GM18526 (cell line): ENCODE results near the gene SPSB3.

ENCODE experiments used
- POLR2A ChIP-seq: IDR thresholded peaks from 3 replicates; pipeline ENCODE4 v1.6.1; 2011; ENCODE audit not compliant: insufficient read length; ENCODE audit errors: extremely low read depth

The SPSB3 gene

DNA sequence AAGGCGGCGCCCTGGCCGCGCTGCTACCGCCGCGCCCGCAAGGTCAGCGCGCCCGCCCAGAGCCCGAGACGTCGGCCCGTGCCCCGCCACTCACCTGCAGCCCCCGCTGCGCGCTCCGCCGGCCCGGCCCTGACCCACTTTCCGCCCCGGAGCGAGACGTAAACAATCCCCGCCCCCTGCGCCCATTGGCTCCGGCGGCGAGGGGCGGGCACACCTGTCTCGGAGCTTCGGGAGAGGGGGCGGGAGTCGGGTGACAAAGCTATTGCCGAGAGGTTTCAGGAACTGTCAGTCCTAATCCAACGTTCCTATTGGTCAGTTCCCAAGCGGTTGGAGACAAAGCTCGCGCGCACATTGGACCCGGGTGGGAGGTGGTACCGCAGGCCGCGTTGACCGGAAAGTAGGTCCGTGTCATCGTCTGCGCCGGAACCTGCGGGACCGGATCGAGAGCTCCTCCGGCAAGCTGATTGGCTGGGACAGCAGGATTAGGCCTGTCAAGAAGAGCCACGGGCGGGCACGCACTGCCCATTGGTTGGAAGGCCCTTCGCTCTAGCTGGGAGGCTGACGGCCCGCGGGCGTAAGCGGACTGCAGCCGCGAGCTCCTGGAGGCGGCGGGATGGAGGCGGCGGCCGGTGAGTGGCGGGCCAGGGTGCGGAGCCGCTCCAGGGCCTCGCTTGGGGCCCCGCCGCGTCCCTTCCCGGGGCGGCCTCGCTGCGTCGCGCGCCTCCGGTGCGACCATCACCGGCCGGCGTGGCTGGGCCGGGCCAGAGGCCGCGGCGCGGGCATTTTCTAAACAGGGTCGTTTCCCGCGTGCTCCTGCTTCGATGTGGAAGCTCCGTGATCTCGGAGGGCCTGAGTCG is at the start of gene SPSB3, which contains the start of gene NUBP2:
TSS of gene SPSB3 (minus strand) at position 164 of the 857 bp plus-strand sequence. CDS start 1,088 bp downstream, outside the sequence.
TSS of gene NUBP2 (plus strand) at position 553 of the 857 bp plus-strand sequence. CDS start at position 614, 61 bp downstream.
- TF ChIP-seq POLR2A = peak; percentile 70

- no peak for TF ChIP-seq POLR2A
Observed at GRCh38 chr16:1831186-1832075, 49.1 kb upstream of the SPSB3 start.

- no peak for TF ChIP-seq POLR2A
Observed at GRCh38 chr16:1830213-1830612, 47.8 kb upstream of the SPSB3 start.

DNA sequence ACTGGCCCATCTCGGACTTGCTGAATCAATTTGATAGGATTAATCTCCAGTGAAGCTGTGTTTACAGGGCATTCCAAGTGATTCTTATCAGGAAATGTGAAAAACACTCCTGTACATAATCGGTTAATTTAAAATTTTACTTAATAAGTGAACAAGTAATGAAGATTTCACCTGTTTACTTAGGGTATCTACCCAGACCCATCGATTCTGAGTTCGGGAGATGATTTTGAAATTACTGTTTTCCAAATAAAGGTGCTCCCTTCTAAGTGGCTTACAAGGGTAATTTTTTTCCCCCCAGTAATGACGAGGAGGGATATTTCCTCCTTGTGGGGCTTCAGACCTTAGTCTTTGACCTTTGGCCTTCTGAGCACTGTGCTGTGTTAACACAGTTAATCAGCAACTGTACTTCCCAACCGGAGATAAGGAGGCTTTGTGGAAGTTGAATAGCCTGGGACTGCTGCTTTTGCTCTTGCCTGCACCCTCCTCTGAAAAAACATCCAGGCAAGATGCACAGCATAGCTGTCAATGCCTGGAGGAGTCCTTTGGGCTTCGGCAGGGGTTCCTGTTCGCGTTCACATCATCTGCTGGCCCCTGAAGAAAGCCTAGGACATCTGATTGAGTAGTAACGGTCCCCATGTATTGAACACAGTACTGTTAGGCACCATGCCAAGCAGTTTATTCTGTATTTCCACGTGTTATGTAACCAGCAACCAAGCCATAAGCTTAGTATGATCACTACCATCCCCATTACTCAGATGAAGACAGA is 46.5 kb upstream of the SPSB3 start:
- TF ChIP-seq POLR2A = no peak

- TF ChIP-seq POLR2A = peak; percentile 61
Observed at GRCh38 chr16:1826691-1827573, 44.6 kb upstream of the SPSB3 start, which contains the start of the genes FAHD1 and HAGH. TSS of gene FAHD1 (plus strand) at chr16:1827206. CDS start at chr16:1827239, 33 bp downstream. TSS of gene HAGH (minus strand) at chr16:1826825. CDS start at chr16:1826787, 38 bp downstream.

DNA sequence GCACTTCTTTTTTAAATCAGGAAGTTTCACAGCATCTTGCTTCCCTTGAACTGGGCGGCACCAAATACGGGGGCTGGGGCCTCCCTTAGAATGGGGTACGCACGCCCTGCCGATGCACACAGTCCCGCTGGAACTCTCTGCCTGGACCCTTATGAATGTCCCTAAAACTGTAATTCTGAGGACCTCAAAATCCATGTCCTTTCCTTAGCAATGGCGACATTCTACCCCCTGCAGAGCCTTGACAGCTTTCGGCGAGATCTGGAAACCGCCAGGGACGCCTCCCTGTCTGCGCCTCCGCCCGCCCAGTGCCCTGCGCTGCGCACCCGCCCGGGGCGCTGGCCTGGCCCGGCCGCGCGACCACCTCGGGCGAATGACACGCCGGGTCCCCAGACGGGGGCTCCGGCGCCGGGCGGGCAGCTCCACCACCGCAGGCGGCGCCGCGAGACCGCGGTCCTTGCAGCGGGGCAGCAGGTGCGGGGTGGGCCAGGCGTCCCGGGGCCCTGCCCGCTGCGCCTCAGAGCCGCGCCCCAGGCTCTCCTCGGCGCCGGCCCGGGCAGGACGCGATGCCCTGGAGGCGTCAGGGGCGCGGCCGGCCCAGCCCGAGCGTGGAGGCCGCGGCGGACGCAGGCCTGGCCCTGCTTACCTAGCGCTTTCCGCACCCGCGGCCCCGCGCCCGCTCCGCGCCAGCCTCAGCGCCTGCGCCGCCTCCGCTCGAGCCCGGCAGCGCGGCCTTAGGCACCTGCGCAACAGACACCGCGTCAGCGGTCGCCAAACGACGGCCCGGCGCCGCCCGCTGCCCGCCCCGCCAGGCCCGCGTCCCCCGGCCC is 43.7 kb upstream of the SPSB3 start:
- peak; percentile 24 for TF ChIP-seq POLR2A

DNA sequence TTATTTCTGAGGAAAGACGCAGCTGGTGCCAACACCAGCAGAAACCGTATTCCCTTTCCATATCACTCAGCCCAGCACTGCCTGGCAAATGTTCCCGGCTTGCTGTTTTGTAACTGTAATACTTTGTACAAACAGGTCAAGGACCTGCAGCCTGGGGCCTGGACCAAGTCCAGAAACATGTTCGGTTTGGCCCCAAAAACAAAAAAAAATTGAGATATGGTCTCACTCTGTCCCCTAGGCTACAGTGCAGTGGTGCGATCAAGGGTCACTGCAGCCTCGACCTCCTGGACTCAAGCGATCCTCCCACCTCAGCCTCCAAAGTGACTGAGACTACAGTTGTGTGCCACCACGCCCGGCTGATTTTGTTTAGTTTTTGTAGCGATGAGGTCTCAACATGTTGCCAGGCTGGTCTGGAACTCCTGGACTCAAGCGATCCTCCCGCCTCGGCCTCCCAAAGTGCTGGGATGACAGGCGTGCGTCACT is 43.1 kb upstream of the SPSB3 start:
- no peak for TF ChIP-seq POLR2A

DNA sequence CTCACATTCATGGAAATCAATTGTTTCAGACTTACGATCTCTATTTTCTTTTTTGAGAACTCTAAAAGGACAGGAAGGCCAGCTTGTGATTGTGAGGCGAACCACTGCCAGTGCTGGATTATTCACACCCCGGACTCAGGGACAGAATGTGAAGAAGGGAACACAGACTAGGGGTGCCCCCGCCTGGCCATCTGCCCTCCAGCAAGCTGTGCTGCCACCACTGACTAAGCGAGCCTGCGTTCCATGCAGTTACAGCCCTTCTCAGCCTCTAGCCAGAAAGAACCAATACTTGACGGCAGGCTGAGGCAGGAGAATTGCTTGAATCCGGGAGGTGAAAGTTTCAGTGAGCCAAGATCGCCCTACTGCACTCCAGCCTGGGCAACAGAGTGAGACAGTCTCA is 41.5 kb upstream of the SPSB3 start:
- no peak for TF ChIP-seq POLR2A

GRCh38 chr16:1822801-1823200 is 40.4 kb upstream of the SPSB3 start:
- TF ChIP-seq POLR2A = no peak

DNA sequence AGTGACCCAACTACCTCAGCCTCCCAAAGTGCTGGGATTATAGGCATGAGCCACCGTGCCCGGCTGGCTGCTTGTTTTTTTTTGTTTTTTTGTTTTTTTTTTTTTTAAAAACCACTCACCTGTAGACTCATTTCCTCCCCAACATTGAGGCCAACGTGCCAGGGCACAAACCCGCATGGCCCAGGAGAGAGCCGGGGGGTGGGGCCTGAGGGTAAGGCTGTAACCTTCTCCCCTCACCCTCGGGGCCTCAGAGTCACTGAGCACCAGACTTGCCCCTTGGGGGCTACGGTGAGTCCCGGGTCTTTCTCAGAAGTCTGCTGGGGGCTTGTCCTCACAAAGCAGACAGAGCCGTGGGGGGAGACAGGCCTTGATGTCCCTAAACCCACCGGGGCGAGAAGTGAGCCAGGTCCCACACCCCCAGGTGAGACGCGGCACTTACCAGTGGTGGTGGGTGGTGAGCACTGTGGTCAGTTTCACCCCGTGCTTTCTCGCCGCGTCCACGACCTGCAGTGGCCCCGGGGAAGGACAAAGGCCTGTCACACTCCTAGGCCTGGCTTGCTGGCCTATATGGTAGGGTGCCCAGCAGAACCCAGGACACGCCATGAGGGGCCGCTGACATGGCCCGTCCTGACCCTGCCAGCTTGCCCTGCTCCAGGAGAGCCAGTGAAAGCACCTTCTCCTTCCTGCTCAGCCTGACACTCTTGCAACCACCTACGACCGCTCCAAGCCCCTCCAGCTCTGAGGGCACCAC is 39.7 kb upstream of the SPSB3 start:
- no peak for TF ChIP-seq POLR2A

DNA sequence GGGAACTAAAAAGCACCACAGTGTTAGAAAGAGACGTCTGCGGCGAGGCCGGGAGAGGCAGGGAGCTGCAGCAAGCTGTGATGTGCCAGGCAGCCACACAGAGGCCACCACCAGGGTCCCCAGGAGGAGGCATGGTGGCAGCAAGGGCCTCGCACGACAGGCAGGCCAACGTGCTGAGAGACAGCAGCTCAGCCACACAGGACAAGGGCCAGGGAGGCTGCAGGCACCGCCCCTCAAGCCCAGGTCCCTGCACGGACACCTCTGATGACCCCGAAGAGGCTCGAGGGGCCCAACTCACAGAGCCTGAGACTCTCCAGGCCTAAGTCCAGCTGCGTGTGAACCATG is 38.5 kb upstream of the SPSB3 start:
- no peak for TF ChIP-seq POLR2A

- TF ChIP-seq POLR2A = no peak
Observed at GRCh38 chr16:1820096-1820945, 38.0 kb upstream of the SPSB3 start.

- no peak for TF ChIP-seq POLR2A
Observed at GRCh38 chr16:1819611-1820010, 37.2 kb upstream of the SPSB3 start.
